GM10847 (cell line): Measurements from ENCODE around the gene KCNC1.

Source experiments
- POLR2A ChIP-seq: IDR thresholded peaks from 2 replicates; pipeline ENCODE4 v1.6.1; 2011; ENCODE audit not compliant: insufficient read length; ENCODE audit errors: extremely low read depth

The KCNC1 gene

DNA sequence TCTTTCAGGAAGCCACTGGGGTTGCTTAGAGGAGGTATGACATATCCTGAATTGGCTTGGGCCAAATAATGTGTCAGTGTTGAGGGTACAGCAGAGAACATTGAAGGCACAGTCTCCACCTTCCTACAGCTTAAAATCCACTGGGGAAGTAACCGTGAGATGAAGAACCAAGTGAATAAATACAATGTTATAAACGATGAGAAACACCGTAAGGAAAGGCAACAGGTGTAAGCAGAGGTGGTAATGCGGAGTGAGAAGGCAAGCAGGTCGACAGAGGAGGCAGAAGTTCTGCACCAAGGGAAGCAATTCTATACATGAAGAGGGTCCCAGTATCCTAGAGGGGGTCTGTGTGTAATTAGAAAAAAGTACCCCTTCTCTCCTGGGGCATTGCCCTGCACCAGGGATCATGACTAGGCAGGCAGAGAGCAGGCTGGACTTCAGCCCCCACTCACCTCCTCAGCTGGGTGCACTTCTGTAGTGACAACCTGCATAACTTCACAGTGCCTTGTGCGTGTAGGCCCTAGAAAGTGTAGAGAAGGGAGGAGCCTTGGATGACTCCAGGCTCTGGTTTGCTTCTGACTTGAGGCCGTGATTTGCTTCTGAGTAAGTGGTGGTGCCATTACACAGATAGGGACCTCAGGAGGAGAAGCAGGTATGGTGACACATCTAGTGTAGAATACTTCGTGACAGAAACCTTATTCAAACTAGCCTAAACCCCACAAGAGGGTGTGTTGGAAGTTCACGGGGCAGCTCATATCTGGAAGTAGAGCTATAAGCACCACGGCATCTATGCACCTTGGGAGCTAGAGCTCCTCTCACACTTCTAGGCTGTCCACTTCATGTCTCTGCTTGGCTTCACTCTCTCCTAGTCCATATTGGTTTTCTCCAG is 10.3 kb upstream of the KCNC1 start:
- TF ChIP-seq POLR2A: no peak

DNA sequence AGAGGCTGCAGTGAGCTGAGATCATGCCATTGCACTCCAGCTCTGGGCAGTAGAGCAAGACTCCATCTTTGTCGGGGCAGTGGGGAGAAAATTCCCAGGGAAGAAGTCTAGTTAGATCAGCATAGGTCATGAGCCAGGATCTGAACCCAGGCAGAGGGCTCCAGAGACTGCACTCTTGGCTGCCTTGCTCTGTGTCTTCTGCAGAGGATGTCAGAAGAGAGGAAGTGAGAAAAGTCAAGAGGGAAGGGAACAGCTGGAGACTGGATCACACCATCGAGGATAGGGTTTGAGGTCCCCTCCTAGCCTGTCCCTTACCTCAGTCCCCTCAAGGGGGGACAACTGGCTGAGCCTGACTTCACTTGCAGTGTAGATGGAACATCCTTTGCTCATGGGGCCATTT is 9.4 kb upstream of the KCNC1 start:
- no peak for TF ChIP-seq POLR2A

DNA sequence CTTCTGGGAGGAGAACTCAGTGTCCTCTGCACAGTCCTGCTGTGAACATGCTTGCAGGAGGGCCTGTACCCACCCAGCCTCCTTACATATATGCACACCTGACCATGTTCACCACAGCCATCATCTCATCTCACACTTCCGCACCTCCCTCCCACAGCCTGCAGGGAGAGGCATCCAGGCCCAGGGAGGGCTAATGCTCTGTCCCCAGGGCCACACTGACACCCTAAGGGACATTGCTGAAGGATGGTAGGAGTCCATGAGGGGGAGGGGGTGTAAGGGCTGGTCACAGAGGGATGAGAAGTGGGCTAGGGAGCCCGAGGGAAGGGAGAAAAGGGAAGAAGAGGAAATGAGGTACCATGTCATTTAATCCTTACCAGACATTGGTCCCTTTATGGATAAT is 4.4 kb upstream of the KCNC1 start:
- no peak for TF ChIP-seq POLR2A

DNA sequence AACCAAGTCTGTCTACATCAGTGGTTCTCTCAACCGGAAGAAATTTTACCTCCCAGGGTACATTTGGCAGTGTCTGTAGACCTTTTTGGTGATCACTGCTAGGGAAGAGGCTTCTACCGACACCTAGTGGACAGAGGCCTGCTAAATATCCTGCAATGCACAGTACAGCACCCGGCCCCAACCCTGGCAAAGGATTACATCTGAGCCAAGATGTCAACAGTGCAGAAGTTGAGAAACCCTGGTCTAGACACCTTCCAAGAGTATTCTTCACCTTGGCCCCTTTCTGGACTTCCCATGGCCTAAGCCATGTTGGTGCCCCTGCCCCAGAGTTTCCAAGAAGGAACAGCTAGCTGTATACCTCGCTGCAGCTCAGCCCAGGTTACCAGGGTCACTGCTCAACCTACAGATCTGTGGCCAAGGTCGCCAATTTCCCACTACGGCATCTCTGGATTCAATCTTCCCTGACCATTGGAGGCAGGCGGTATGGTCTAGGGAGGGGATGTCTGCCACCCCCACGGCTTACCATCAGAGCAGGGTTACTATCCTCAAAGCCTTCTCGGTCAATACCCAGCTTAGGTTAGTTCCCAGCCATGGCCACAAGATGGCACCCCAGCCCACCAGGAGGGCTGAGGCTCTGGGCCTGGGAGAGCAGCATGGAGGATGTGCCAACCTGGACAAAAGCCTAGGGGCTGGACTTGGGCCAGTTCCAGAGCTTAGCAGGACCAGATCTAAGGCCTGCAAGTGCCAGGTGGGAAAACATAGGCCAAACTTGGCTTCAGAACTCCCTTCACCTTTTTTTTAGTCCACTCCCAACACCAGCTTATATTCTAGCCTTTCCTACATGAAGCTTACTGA is 3.7 kb upstream of the KCNC1 start:
- TF ChIP-seq POLR2A: no peak

DNA sequence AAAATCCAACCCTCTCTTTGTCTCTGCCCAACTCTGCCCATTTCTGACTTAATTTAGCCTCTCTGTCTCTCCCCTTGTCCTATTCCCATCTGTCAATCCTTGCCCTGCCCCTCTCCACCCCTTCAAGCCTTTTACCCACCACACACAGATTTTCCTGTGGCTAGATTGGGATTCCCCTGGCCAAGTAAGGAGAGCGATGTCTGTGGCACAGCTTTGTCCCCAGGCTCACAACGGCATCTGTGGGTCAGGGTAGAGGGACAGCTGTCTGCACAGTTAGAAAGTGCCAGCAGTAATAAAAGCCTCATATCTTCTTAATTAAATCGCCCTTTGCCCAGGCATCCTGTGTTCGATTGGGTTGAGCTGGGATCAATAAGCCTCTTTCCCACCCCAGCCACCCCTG is 1.3 kb upstream of the KCNC1 start:
- TF ChIP-seq POLR2A: no peak

DNA sequence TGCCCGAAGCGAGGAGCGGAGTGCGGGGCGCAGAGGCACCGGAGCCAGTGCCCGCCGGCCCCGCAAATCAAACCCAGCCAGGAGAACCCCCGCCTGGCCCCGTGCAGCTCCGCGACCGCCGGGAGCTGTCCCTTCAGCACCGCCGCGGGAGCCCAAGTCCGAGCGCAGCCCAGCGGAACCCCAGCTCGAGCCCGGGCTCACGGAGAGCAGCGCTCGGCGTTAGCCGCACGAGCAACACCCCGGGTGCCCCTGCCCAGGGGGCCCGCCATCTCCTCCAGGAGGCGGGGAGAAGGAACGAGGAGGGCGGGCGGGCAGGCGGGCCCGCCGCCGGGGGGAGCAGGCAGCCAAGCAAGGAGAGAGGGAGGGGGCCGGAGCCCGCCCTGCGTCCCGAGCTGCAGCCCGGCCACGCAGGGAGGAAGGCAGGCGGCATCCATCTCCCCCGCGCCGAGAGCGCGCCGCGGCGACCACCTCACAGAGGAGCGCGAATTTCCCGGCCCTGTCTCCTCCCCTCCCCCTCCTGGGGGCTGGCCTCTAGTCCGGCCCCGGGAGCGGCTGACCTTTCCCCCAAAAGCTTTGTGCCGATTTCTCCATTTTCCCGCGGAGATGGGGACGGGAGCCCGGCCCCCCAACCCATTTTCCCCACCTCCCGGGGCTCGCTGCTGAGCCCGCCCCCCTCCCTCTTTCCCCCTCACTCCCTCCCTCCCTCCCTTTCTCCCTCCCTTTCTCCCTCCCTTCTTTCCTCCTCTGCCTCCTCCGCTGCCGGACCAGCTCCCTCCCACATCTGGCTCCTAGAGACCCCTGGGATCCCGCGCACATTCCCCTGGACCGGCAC is 621 bp downstream of the KCNC1 start:
- no peak for TF ChIP-seq POLR2A

DNA sequence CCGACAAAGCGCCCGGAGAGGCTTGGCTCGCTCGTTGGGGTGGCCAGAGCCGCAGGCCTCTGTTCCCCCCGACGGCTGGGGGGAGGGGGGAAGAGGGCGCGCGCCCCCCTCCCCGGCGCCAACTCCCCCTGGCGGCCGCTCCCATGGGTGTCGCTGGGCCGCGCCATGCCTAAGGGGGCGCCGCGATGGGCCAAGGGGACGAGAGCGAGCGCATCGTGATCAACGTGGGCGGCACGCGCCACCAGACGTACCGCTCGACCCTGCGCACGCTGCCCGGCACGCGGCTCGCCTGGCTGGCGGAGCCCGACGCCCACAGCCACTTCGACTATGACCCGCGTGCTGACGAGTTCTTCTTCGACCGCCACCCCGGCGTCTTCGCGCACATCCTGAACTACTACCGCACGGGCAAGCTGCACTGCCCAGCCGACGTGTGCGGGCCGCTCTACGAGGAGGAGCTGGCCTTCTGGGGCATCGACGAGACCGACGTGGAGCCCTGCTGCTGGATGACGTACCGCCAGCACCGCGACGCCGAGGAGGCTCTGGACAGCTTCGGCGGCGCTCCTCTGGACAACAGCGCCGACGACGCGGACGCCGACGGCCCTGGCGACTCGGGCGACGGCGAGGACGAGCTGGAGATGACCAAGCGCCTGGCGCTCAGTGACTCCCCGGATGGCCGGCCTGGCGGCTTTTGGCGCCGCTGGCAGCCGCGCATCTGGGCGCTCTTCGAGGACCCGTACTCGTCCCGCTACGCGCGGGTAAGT is 1.4 kb downstream of the KCNC1 start:
- TF ChIP-seq POLR2A: no peak

DNA sequence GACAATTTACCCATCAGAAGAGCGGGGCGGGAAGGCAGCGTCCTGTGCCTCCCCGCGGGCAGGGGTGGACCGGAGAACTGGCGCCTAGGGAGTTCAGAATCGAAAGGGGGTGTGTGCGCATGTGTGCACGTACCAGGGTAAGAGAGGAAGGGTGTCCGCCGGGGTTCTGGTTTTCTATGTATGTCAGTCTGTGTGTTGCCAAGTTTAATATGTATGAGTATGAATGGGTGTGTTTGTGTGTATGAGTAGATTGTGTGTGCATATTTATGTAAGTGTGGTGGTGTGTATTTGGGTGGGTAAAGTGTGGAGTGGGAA is 2.0 kb downstream of the KCNC1 start:
- no peak for TF ChIP-seq POLR2A

DNA sequence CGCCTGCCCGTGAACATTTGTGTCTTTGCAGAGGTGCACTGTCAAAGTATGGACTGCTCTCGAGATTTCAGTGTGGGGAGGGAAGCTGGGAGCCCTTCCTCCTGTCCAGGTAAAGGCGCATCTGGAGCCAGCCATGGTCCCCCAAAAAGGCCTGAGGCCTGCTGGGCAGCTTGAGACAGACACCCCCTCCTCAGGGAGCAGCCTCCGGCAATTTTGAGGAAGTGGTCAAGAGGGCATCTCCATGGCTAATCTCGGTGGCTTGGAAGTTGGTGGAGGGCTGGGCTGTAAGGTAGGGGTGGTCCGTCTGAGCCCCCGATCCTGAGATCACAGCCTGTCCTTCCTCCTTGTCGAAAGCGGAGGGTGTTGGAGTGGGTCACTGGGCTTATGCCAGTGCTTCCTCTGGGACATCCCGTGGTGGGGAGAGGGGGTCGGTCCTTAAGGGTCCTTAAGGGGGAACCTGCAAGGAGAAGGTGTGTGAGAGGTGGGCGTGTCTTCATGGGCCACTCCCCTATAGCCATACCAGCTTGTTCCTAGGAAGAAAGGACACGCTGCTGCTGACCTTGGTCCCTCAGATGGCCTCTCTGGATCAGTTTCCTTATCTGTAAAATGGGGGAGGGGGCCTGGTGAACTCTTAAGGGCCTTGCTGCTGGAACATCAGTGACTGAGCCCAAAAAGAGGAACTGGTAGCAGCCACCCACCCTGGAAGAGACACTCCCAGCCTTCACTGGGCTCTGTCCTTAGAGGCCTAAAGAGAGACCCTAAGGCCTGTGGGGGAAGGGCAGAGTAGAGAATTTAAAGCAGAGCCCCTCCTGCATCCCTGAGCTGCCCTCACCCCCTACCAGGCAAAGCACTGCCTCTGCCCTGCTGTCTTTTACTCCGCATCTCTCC is 2.6 kb downstream of the KCNC1 start:
- no peak for TF ChIP-seq POLR2A

DNA sequence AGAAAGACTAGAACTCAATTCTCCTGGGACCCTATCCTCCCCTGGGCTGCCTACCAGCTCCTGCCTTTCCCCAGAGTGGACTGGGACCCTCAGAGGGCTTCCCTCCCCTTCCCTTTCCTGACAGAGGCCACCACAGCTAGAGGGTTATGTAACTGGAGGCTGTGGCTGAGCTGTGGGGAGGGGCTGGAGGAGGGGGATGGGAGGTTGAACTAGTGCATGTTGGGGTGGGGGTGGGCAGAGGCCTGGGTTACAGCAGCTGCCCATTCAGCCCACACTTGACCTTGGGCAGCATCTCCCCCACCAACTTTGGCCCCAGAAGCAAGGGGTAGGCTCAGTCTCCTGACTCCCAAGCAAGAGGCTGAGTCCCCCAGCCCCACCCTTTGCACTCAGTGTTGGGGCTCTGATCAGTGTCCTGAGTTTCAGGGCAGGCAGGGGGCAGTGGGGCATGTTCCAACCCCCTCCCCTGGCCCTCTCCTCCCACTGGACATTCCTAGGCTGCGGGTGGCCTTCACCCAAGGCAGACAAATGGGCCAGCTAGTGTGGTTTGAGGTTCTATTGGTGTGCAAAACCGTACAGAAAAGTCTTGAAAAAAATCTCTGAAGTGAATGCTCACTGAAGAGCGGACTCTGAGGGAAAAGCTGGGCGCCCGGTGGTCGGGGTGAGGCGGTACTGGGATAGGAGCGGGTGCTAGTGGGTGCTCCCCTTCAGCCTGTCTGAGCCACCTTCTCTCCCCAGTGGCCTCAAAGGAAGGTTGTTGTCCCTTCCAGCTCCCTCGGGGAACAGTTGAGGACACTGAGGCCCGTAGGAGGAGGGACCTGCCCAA is 3.8 kb downstream of the KCNC1 start:
- TF ChIP-seq POLR2A: no peak

DNA sequence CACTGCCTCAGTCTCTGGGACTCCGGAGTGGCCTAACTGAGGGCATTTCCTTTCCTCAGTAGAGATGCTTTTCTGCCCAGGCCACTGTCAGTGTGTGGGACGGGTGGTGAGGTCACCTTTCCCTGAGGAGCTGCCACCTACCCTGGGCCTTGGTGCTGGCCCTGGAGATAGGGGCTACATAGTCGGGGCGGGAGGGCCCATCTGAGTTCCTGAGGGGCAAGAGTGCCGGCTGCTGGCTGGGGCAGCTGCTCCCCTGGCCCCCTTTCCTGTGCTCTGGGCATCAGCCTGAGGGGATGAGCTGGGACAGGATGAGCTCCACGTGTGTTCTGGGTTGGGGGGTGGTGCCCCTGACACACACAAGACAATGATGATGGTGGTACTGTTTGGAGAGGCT is 5.4 kb downstream of the KCNC1 start:
- no peak for TF ChIP-seq POLR2A

DNA sequence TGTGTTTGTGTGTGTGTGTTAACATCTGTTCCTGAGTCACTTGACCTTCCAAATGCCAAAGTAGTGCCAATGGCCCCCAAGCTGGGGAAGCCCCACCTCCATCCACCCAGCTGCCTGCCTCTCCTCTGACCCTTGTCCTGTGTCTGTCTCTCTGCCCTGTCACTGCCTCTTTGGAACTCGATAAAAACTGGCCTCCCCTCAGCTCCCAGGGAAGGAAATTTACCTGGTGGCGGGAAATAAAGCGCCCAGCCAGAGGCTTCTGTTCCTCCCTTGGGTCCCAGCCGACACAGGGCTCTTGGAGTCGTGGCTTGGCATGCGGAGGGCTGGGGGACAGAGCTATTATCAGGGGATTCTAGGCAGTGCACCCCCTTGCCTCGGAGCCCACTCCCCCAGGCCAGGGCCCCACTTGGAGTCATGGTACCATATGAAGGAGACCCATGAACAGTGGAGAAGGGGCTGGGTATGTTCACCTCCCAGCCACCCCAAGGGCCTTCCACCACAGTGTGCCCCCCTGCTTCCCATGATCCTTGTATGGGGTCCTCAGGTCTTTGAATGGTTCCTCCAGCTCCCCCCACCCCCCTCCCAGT is 6.2 kb downstream of the KCNC1 start:
- no peak for TF ChIP-seq POLR2A

DNA sequence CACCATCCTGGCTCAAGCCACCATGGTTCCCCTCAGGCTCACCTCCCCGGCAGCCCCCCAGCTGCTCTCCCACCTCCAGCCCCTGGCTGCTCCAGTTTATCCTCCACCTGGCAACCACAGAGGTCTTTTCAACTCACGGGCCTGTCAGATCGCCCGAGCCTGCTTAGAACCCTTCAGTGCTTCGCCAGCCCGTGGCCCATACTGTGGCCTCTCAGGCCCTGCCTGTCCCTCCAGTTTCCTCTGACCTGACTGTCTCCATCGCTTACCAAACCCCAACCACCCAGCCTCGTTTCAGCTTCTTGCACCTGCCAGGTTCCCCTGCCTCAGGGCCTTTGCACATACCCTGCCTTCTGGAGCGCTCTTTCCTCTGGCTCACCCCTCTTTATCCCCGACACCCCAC is 6.9 kb downstream of the KCNC1 start:
- no peak for TF ChIP-seq POLR2A

DNA sequence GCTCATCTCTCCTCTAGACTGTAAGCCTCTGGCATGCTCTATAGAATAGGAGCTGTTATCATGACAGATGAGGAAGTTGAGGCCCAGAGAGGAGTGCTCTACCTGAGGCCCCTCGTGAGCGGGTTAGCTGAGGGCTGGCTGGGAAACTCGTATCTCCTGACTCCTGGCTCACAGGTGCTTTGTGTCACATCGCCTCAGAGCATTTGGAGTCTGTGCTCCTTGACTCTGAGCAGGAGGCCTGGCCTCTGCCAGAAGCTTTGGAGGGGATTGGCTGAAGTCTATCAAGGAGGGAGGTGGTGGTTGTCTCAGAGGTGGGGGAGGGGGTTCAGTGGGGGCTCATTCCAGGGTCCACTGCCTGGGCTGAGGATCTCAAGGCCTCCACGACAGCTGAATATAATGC is 7.4 kb downstream of the KCNC1 start:
- no peak for TF ChIP-seq POLR2A
